Body of pancreas (tissue), 4 donors: ENCODE results near the gene TP53BP1. TPM values are rescaled to one million over a fixed set of nuclear protein-coding genes. Genes with fewer than 3 reads are reported as not detected.

Experiments used
- ATAC-seq: fragments of 150-250 bp; one replicate; pipeline ENCODE4 v1.9.1; 2016
- DNase-seq, 4 donors: peaks; one replicate each; pipeline ENCODE4 v3.0.0-alpha.2; 2019
- H3K27ac ChIP-seq, 4 donors: fragments of 200-600 bp; sonication (generic); 1 replicate in 3 of 4; 2 replicates in 1 of 4; pipeline versions ENCODE4 v1.5.1 to v1.6.1; 2016 to 2019; ENCODE audit warnings: mild to moderate bottlenecking in 1 of 4, mixed read lengths in 1 of 4, moderate library complexity in 1 of 4
- H3K27me3 ChIP-seq, 2 donors: fragments of 200-600 bp; sonication (generic); one replicate each; pipeline ENCODE4 v1.6.0; 2016; ENCODE audit warnings: mild to moderate bottlenecking in 1 of 2
- H3K36me3 ChIP-seq, 2 donors: fragments of 200-600 bp; sonication (generic); replicated peaks in 1 of 2; 2 replicates each; pipeline ENCODE4 v1.5.1; 2016; ENCODE audit warnings: low read depth in 2 of 2; ENCODE audit not compliant: insufficient read depth in 1 of 2
- H3K4me1 ChIP-seq: fragments of 200-600 bp; sonication (generic); one replicate; pipeline ENCODE4 v1.6.0; 2016
- H3K4me3 ChIP-seq, 2 donors: fragments of 200-600 bp; sonication (generic); 1 replicate in 1 of 2; 2 replicates in 1 of 2; pipeline ENCODE4 v1.5.1; 2016 to 2019
- H3K9me3 ChIP-seq, 3 donors: fragments of 200-600 bp; sonication (generic); 1 replicate in 2 of 3; 2 replicates in 1 of 3; pipeline ENCODE4 v1.5.1; 2016
- POLR2A ChIP-seq, 3 donors: fragments of 450-650 bp; IDR thresholded peaks; one replicate each; pipeline ENCODE4 v1.6.1; 2016; ENCODE audit warnings: antibody characterized with exemption in 3 of 3, mild to moderate bottlenecking in 2 of 3
- WGBS, 2 donors: methylation state at CpG; one replicate each; pipeline ENCODE4 v1.1.5; 2017; 5-methylcytosine and 5-hydroxymethylcytosine counted together
- intact Hi-C: fragments of 100-400 bp; cut with DNase I; formaldehyde crosslinking; loops from one replicate; pipeline ENCODE4 v1.15.1; 2023
- total RNA-seq, 2 donors: library from RNA; depleted of rRNA; stranded (reverse); fragments of >200 nt; gene quantifications; one replicate each; pipeline ENCODE4 v1.1.0, GENCODE V29; 2016
- TF ChIP-seq, protein P1 (sequence below), 7 experiments: fragments of 450-650 bp in 4 of 7; fragments of 200-600 bp in 3 of 7; sonication (generic) in 3 of 7; IDR thresholded peaks; one replicate each; pipeline ENCODE4 v1.5.1; 2016 to 2019; ENCODE audit warnings: antibody characterized with exemption in 7 of 7

TP53BP1 gene
- total RNA-seq, 2 donors from 2014 or later, result 12.5 to 17.5 TPM

DNA sequence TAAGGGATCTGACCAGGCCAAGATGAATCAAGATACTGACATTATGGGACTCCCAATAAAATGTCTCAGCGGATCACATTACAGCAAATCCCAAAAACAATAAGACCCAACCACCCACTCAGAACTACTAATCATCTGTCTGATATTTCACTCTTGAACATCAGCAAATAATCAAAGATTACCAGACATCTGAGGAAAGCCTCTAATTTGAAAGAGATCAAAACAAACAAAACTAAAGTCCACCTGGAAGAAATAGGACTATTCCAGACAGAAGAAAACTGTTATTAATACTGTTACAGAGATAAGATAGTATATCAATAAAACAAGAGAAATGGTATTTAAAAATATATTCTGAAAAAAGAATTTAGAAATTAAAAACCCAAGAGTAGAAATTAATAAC, 29.0 kb downstream of the TP53BP1 start:
- TF ChIP-seq POLR2A (IDR thresholded peaks at IDR 0.05), result no peak
- TF ChIP-seq, protein P1, sequence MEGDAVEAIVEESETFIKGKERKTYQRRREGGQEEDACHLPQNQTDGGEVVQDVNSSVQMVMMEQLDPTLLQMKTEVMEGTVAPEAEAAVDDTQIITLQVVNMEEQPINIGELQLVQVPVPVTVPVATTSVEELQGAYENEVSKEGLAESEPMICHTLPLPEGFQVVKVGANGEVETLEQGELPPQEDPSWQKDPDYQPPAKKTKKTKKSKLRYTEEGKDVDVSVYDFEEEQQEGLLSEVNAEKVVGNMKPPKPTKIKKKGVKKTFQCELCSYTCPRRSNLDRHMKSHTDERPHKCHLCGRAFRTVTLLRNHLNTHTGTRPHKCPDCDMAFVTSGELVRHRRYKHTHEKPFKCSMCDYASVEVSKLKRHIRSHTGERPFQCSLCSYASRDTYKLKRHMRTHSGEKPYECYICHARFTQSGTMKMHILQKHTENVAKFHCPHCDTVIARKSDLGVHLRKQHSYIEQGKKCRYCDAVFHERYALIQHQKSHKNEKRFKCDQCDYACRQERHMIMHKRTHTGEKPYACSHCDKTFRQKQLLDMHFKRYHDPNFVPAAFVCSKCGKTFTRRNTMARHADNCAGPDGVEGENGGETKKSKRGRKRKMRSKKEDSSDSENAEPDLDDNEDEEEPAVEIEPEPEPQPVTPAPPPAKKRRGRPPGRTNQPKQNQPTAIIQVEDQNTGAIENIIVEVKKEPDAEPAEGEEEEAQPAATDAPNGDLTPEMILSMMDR (IDR thresholded peaks at IDR 0.05), result no peak
- H3K4me3 ChIP-seq, result no peak overlapping the region
- ATAC-seq, result no peak
- intact Hi-C loops, result no loop called here
- H3K4me1 ChIP-seq, result no peaks in the 10 kb centered on the region
- no peak for DNase-seq
- no peaks in the 10 kb centered on the region for H3K9me3 ChIP-seq
- WGBS, 2 donors, result 95% methylated on average over 1 of the region's 1 CpG
- no peak overlapping the region for H3K27ac ChIP-seq
- H3K36me3 ChIP-seq, result peaks cover 0 to 3% of the 10 kb centered on the region in 2 donors
- no peaks in the 10 kb centered on the region for H3K27me3 ChIP-seq

DNA sequence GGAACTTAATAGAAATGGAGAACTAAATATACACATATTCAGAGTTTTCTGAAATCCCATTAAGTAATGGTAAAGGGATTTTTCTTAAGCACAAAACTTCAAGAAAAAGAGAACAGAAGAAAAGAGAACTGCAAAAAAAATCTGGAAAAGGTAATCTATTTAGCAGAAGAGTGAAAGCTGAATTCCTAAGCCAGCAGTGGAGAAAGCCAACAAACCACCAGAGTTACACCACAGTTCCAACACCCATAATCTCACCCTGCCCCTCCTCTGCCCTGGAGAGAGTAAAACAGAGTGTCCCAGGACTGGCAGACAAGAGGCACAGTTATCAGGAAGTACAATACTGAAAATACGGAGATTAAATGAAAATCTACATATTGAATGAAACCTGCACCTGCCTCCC, 29.4 kb downstream of the TP53BP1 start:
- Histone ChIP-seq H3K27me3 (no peaks in the 10 kb centered on the region), H3K4me1 (no peaks in the 10 kb centered on the region), H3K27ac (no peak overlapping the region), H3K4me3 (no peak overlapping the region), H3K36me3 (peaks cover 0 to 3% of the 10 kb centered on the region in 2 donors), H3K9me3 (no peaks in the 10 kb centered on the region)
- TF ChIP-seq, protein P1 (IDR thresholded peaks at IDR 0.05), result no peak
- TF ChIP-seq POLR2A (IDR thresholded peaks at IDR 0.05), result no peak
- DNase-seq, result no peak
- WGBS, 2 donors, result 56 to 83% methylated on average over 1 of the region's 1 CpG
- no peak for ATAC-seq
- intact Hi-C loops, result no loop called here

DNA sequence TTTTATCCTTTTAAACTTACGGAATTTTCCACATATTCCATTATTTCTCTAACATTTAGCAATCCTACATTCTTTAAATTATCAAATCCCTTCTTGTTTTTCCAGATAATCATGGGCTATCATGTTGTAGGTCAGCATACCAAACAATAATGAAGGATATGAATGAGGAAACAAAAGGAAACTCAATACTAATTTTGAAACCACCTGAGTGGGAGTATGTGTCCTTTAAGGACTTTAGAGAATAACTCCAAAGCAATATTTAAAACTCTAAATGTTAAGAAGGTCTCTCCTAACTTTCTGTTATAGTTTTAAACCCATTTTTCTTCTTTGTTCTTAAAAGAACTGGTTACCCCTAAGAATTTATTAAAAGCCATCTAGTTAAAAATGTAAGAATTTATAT, 43.0 kb downstream of the TP53BP1 start:
- Histone ChIP-seq H3K36me3 (no peaks in the 10 kb centered on the region), H3K4me3 (no peak overlapping the region), H3K27ac (no peak overlapping the region), H3K27me3 (no peaks in the 10 kb centered on the region), H3K4me1 (no peaks in the 10 kb centered on the region), H3K9me3 (no peaks in the 10 kb centered on the region)
- 91 to 98% methylated on average over 1 of the region's 1 CpG for WGBS, 2 donors
- no peak for DNase-seq
- intact Hi-C loops, result no loop called here
- TF ChIP-seq POLR2A (IDR thresholded peaks at IDR 0.05), result no peak
- TF ChIP-seq, protein P1 (IDR thresholded peaks at IDR 0.05), result no peak
- ATAC-seq, result no peak

DNA sequence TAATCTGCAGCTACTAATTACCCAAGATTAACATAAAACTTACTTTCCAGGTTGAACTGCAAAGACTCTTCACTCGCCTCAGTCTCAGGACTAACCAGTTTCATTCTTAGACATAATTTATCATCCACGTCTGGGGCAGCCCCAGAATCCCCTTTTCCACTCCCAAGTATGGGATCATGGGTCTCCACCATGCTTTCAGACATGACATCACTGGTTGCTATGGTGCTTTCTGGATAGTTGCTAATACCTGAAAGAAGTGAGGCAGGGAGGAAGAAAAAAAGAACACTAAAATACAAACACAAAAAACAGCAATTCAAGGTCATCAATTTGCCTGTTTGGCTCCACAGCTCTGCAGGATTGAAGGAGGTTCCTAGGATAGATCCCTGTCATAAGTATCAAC, 46.6 kb downstream of the TP53BP1 start:
- Histone ChIP-seq H3K27me3 (no peaks in the 10 kb centered on the region), H3K36me3 (no peaks in the 10 kb centered on the region), H3K4me1 (no peaks in the 10 kb centered on the region), H3K9me3 (no peaks in the 10 kb centered on the region), H3K4me3 (no peak overlapping the region), H3K27ac (no peak overlapping the region)
- ATAC-seq, result no peak
- WGBS, 2 donors, result 73 to 88% methylated on average over 2 of the region's 2 CpGs
- DNase-seq, result no peak
- intact Hi-C loops, result no loop called here
- no peak for TF ChIP-seq POLR2A (IDR thresholded peaks at IDR 0.05)
- TF ChIP-seq, protein P1 (IDR thresholded peaks at IDR 0.05), result no peak

DNA sequence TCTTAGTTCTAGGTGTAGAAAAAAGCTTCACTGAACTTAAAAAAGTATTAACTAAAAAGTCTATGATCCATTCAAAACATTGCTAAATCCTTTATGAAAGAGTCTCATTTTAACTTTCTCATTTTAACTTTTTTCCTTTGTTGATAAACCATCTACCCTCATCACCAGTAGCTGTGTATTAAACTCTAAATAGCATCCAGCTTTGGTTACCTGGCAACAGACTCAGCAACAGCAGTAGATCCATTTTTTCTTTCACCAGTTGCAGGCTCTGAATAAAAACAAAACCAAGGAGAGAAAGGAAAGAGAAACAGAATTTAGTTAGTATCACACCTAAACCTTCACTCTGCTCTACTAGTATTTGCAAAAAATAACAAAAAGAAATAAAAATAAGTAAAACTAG, 51.6 kb downstream of the TP53BP1 start:
- Histone ChIP-seq H3K4me3 (no peak overlapping the region), H3K27me3 (no peaks in the 10 kb centered on the region), H3K36me3 (peaks cover 0 to 4% of the 10 kb centered on the region in 2 donors), H3K27ac (peak overlapping the region in 1 of 4 donors; percentile 29), H3K9me3 (no peaks in the 10 kb centered on the region), H3K4me1 (no peaks in the 10 kb centered on the region)
- intact Hi-C loops, result no loop called here
- ATAC-seq (no peak), DNase-seq (no peak)
- TF ChIP-seq, protein P1 (IDR thresholded peaks at IDR 0.05), result no peak
- TF ChIP-seq POLR2A (IDR thresholded peaks at IDR 0.05), result no peak
